Measurements from ENCODE around the gene CRTC2.

- no peak for TF ChIP-seq REST (IDR thresholded peaks at IDR 0.05; ENCODE audit: insufficient read depth in 1 of 2, low read depth in 2 of 2, low read length in 2 of 2)
- TF ChIP-seq POLR2AphosphoS5 (IDR thresholded peaks at IDR 0.05; ENCODE audit: low read depth, low read length): no peak
- no peak for TF ChIP-seq TAF1 (IDR thresholded peaks at IDR 0.05; ENCODE audit: borderline replicate concordance, insufficient read depth, low read length)
- TF ChIP-seq SIN3A (IDR thresholded peaks at IDR 0.05; ENCODE audit: borderline replicate concordance, insufficient read depth, low read length): no peak
- TF ChIP-seq FOXP2 (optimal IDR thresholded peaks at IDR 0.05; ENCODE audit: borderline replicate concordance, extremely low read depth, extremely low read length, insufficient read depth): no peak
Measured at GRCh38 chr1:153960206-153960605, 1.8 kb upstream of the CRTC2 start.
